ENCODE results near the gene CCDC73.

CCDC73 gene

DNA sequence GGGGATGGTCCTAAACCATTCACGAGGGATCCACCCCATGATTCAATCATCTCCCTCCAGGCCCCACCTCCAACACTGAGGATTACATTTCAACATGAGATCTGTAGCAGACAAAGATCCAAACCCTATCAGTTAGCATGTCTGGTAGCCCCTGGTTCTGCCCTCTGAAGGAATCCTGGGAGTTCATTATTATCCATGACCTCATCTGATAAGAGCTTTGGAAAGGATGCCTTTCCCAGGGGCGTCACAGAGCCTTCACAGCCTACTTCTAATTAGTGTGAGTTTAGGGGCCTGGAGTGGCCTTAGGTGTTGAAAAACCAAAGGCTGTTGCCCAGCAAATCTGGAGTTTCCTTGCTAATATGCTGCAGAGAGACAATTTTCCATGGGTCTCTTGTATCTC is 219.4 kb downstream of the CCDC73 start:
- Histone ChIP-seq H3K27me3 (ENCODE audit: insufficient read depth, poor library complexity, severe bottlenecking) (no peaks in the 10 kb centered on the region), H3K27ac (replicated peaks) (no peak overlapping the region), H3K4me3 (replicated peaks; ENCODE audit: insufficient read depth, low read length) (no peak overlapping the region)
- TF ChIP-seq, protein P1, sequence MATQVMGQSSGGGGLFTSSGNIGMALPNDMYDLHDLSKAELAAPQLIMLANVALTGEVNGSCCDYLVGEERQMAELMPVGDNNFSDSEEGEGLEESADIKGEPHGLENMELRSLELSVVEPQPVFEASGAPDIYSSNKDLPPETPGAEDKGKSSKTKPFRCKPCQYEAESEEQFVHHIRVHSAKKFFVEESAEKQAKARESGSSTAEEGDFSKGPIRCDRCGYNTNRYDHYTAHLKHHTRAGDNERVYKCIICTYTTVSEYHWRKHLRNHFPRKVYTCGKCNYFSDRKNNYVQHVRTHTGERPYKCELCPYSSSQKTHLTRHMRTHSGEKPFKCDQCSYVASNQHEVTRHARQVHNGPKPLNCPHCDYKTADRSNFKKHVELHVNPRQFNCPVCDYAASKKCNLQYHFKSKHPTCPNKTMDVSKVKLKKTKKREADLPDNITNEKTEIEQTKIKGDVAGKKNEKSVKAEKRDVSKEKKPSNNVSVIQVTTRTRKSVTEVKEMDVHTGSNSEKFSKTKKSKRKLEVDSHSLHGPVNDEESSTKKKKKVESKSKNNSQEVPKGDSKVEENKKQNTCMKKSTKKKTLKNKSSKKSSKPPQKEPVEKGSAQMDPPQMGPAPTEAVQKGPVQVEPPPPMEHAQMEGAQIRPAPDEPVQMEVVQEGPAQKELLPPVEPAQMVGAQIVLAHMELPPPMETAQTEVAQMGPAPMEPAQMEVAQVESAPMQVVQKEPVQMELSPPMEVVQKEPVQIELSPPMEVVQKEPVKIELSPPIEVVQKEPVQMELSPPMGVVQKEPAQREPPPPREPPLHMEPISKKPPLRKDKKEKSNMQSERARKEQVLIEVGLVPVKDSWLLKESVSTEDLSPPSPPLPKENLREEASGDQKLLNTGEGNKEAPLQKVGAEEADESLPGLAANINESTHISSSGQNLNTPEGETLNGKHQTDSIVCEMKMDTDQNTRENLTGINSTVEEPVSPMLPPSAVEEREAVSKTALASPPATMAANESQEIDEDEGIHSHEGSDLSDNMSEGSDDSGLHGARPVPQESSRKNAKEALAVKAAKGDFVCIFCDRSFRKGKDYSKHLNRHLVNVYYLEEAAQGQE (IDR thresholded peaks at IDR 0.05; ENCODE audit: insufficient replicate concordance, low read depth): no peak
- TF ChIP-seq, protein P2, sequence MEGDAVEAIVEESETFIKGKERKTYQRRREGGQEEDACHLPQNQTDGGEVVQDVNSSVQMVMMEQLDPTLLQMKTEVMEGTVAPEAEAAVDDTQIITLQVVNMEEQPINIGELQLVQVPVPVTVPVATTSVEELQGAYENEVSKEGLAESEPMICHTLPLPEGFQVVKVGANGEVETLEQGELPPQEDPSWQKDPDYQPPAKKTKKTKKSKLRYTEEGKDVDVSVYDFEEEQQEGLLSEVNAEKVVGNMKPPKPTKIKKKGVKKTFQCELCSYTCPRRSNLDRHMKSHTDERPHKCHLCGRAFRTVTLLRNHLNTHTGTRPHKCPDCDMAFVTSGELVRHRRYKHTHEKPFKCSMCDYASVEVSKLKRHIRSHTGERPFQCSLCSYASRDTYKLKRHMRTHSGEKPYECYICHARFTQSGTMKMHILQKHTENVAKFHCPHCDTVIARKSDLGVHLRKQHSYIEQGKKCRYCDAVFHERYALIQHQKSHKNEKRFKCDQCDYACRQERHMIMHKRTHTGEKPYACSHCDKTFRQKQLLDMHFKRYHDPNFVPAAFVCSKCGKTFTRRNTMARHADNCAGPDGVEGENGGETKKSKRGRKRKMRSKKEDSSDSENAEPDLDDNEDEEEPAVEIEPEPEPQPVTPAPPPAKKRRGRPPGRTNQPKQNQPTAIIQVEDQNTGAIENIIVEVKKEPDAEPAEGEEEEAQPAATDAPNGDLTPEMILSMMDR (IDR thresholded peaks at IDR 0.05; ENCODE audit: insufficient read depth, low read length): no peak
- TF ChIP-seq POLR2AphosphoS5 (IDR thresholded peaks at IDR 0.05; ENCODE audit: low read depth): no peak
- TF ChIP-seq GABPA (IDR thresholded peaks at IDR 0.05; ENCODE audit: low read depth): no peak
- no peak for TF ChIP-seq SPI1 (IDR thresholded peaks at IDR 0.05; ENCODE audit: borderline replicate concordance, low read depth)
- no peak for DNase-seq (ENCODE audit: low read depth in 1 of 2, low spot score in 1 of 2)

DNA sequence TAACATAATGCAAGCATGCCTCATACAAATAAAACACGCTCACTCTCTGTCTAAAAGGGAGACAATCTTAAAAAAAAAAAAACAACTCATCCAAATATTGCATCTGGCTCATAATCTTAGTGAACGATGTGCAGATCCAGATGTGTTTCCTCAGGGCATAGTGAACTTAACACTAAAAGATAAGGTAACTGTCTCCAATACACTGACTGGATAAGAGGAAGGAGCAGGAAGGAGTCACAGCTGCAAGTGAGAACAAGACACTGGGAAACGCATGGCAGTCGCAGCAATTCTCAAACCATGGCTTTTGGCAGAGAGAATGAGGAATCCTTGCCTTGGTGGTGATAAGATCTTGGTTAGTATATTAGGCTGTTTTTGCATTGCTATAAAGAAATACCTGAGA is 220.0 kb downstream of the CCDC73 start:
- TF ChIP-seq SPI1 (IDR thresholded peaks at IDR 0.05; ENCODE audit: borderline replicate concordance, low read depth) (no peak), GABPA (IDR thresholded peaks at IDR 0.05; ENCODE audit: low read depth) (no peak), POLR2AphosphoS5 (IDR thresholded peaks at IDR 0.05; ENCODE audit: low read depth) (no peak)
- TF ChIP-seq, protein P1 (IDR thresholded peaks at IDR 0.05; ENCODE audit: insufficient replicate concordance, low read depth): no peak
- TF ChIP-seq, protein P2 (IDR thresholded peaks at IDR 0.05; ENCODE audit: insufficient read depth, low read length): no peak
- Histone ChIP-seq H3K27me3 (ENCODE audit: insufficient read depth, poor library complexity, severe bottlenecking) (no peaks in the 10 kb centered on the region), H3K4me3 (replicated peaks; ENCODE audit: insufficient read depth, low read length) (no peak overlapping the region), H3K27ac (replicated peaks) (no peak overlapping the region)
- no peak for DNase-seq (ENCODE audit: low read depth in 1 of 2, low spot score in 1 of 2)

DNA sequence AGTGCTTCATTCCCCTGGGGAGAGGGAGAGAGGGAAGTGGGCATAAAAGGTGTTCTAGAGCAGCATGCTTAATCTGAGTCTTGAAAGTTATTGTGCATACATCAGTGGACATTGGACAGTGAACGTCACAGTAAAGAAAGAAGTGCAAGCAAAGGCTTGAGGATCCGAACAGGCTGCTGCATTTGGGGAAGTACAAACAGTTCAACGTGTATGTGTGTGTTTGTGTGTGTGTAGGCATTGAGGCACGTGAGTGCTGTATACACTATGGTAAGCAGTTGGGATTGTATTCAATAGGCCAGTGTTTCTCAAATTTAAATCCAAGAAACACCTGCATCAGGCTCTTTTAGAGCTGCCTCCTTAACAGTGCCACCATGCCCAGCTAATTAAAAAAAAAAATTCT is 221.2 kb downstream of the CCDC73 start:
- Histone ChIP-seq H3K27me3 (ENCODE audit: insufficient read depth, poor library complexity, severe bottlenecking) (no peaks in the 10 kb centered on the region), H3K27ac (replicated peaks) (no peak overlapping the region), H3K4me3 (replicated peaks; ENCODE audit: insufficient read depth, low read length) (no peak overlapping the region)
- peak in 1 of 2 experiments; percentile 28 for DNase-seq (ENCODE audit: low read depth in 1 of 2, low spot score in 1 of 2)
- TF ChIP-seq, protein P1 (IDR thresholded peaks at IDR 0.05; ENCODE audit: insufficient replicate concordance, low read depth): no peak
- TF ChIP-seq, protein P2 (IDR thresholded peaks at IDR 0.05; ENCODE audit: insufficient read depth, low read length): no peak
- TF ChIP-seq GABPA (IDR thresholded peaks at IDR 0.05; ENCODE audit: low read depth) (no peak), SPI1 (IDR thresholded peaks at IDR 0.05; ENCODE audit: borderline replicate concordance, low read depth) (no peak), POLR2AphosphoS5 (IDR thresholded peaks at IDR 0.05; ENCODE audit: low read depth) (no peak)
